ENCODE data around the gene TEKTIP1. TPM values are rescaled to one million over a fixed set of nuclear protein-coding genes. Genes with fewer than 3 reads are reported as not detected.

Gene TEKTIP1
- total RNA-seq, 1 experiment from 2014 or later: 0.49 TPM

DNA sequence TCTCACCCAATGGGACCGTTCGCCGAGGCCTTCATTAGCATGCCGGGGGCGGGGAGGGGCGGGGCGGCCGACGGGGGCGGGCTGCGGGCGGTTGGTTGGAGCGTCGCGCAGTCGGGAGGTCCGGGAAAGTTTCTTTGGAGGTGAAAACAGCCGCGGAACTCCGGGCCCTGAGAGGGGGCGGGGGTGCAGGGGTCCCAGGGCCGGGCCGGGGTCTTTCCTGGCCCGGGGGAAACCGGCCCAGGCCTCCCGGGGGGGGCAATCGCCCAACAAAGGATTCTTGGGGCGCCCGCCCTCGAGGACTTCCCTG is 33.8 kb downstream of the TEKTIP1 start, which contains the start of gene HMG20B:
TSS of gene HMG20B (plus strand) at position 90 of the 307 bp plus-strand sequence. CDS start 366 bp downstream, outside the sequence.
- Mint-ChIP-seq H3K9me3 (ENCODE audit: unreplicated experiment) (no peaks in the 10 kb centered on the region), H3K4me1 (ENCODE audit: insufficient read depth, unreplicated experiment) (peaks cover 4% of the 10 kb centered on the region), H3K36me3 (ENCODE audit: insufficient read depth, unreplicated experiment) (peaks cover 31% of the 10 kb centered on the region), H3K4me3 (ENCODE audit: unreplicated experiment) (peak within 1 kb of the TSS; percentile 79), H3K27ac (ENCODE audit: low read depth, unreplicated experiment) (peak within 1 kb of the TSS; percentile 51), H3K27me3 (ENCODE audit: insufficient read depth, unreplicated experiment) (no peaks in the 10 kb centered on the region)
- BruUV-seq (replicated peaks): no TSS peak
- ChIA-PET CTCF (no interaction called here), POLR2A (interaction anchor here (1.5 to 1.9 kb wide), 3 partner anchors 16 to 190 kb away, joined by 3 to 18 read pairs (median 12); partner anchors contain the start of genes MFSD12 and MRPL54)
- intact Hi-C loops (cut with micrococcal nuclease): loop anchor here (1.0 kb wide), 1 partner anchor 16 kb away; the partner anchor contains the start of gene MFSD12
- no peak for DNase-seq (ENCODE audit: unreplicated experiment)
- TF ChIP-seq, protein P1, sequence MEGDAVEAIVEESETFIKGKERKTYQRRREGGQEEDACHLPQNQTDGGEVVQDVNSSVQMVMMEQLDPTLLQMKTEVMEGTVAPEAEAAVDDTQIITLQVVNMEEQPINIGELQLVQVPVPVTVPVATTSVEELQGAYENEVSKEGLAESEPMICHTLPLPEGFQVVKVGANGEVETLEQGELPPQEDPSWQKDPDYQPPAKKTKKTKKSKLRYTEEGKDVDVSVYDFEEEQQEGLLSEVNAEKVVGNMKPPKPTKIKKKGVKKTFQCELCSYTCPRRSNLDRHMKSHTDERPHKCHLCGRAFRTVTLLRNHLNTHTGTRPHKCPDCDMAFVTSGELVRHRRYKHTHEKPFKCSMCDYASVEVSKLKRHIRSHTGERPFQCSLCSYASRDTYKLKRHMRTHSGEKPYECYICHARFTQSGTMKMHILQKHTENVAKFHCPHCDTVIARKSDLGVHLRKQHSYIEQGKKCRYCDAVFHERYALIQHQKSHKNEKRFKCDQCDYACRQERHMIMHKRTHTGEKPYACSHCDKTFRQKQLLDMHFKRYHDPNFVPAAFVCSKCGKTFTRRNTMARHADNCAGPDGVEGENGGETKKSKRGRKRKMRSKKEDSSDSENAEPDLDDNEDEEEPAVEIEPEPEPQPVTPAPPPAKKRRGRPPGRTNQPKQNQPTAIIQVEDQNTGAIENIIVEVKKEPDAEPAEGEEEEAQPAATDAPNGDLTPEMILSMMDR (IDR thresholded peaks at IDR 0.05; ENCODE audit: unreplicated experiment): no peak

GRCh38 chr19:3573162-3573857 is 34.3 kb downstream of the TEKTIP1 start:
- Mint-ChIP-seq H3K36me3 (ENCODE audit: insufficient read depth, unreplicated experiment) (peaks cover 35% of the 10 kb centered on the region), H3K9me3 (ENCODE audit: unreplicated experiment) (no peaks in the 10 kb centered on the region), H3K4me3 (ENCODE audit: unreplicated experiment) (peak overlapping the region; percentile 79), H3K4me1 (ENCODE audit: insufficient read depth, unreplicated experiment) (peaks cover 4% of the 10 kb centered on the region), H3K27me3 (ENCODE audit: insufficient read depth, unreplicated experiment) (no peaks in the 10 kb centered on the region), H3K27ac (ENCODE audit: low read depth, unreplicated experiment) (peak overlapping the region; percentile 51)
- POLR2A ChIA-PET: interaction anchor here (0.6 to 1.9 kb wide), 7 partner anchors 9 to 295 kb away, joined by 3 to 18 read pairs (median 4); partner anchors contain the start of genes MFSD12 and MRPL54
- no peak for DNase-seq (ENCODE audit: unreplicated experiment)
- BruUV-seq (replicated peaks): TSS peak; percentile 35
- CTCF ChIA-PET: no interaction called here
- intact Hi-C loops (cut with micrococcal nuclease): no loop called here
- TF ChIP-seq, protein P1 (IDR thresholded peaks at IDR 0.05; ENCODE audit: unreplicated experiment): no peak

DNA sequence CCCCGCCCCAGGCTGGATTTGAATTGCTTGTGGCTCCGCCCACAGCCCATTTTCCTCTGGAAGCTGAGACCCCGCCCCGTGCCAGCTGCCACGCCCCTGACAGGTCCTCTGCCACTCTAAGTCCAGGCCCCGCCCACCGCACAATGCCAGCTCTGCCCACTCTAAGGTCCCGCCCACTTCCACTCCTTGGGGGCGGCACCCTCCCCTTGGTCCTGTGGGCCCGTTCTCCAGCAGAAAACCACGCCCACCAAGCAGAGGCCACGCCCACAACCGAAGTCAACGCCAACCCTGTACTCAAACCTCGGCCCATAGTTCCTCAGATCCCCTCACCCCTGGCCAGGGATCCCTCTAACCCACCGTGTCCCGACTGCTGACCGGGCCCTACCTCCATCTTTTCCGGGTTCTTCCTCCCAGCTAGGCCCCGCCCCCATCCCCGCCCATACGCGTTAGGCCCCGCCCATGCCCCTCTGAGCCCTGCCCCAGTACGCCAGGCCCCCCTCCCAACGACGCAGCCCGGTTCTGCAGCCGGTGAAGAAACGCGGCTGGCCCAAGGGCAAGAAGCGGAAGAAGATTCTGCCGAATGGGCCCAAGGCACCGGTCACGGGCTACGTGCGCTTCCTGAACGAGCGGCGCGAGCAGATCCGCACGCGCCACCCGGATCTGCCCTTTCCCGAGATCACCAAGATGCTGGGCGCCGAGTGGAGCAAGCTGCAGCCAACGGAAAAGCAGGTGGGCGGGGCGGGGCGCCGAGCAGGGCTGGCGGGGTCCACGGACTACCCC is 35.1 kb downstream of the TEKTIP1 start:
- peak; percentile 99 for DNase-seq (ENCODE audit: unreplicated experiment)
- H3K9me3 Mint-ChIP-seq (ENCODE audit: unreplicated experiment): no peaks in the 10 kb centered on the region
- peak overlapping the region; percentile 79 for H3K4me3 Mint-ChIP-seq (ENCODE audit: unreplicated experiment)
- H3K4me1 Mint-ChIP-seq (ENCODE audit: insufficient read depth, unreplicated experiment): peaks cover 4% of the 10 kb centered on the region
- intact Hi-C loops (cut with micrococcal nuclease): no loop called here
- H3K36me3 Mint-ChIP-seq (ENCODE audit: insufficient read depth, unreplicated experiment): peaks cover 41% of the 10 kb centered on the region
- no peaks in the 10 kb centered on the region for H3K27me3 Mint-ChIP-seq (ENCODE audit: insufficient read depth, unreplicated experiment)
- CTCF ChIA-PET: interaction anchor here (0.5 to 0.7 kb wide), 2 partner anchors 259 to 267 kb away, joined by 3 read pairs; no protein-coding TSS in a partner anchor
- TF ChIP-seq, protein P1 (IDR thresholded peaks at IDR 0.05; ENCODE audit: unreplicated experiment): no peak
- POLR2A ChIA-PET: interaction anchor here (0.5 to 1.9 kb wide), 10 partner anchors 10 to 673 kb away, joined by 3 to 18 read pairs (median 4); partner anchors contain the start of genes MFSD12, MRPL54 and YJU2
- H3K27ac Mint-ChIP-seq (ENCODE audit: low read depth, unreplicated experiment): peak overlapping the region; percentile 51
- no TSS peak for BruUV-seq (replicated peaks)

GRCh38 chr19:3575260-3575741 is 36.3 kb downstream of the TEKTIP1 start:
- Mint-ChIP-seq H3K27me3 (ENCODE audit: insufficient read depth, unreplicated experiment) (no peaks in the 10 kb centered on the region), H3K27ac (ENCODE audit: low read depth, unreplicated experiment) (no peak overlapping the region), H3K4me3 (ENCODE audit: unreplicated experiment) (no peak overlapping the region), H3K4me1 (ENCODE audit: insufficient read depth, unreplicated experiment) (peaks cover 13% of the 10 kb centered on the region), H3K36me3 (ENCODE audit: insufficient read depth, unreplicated experiment) (peaks cover 41% of the 10 kb centered on the region), H3K9me3 (ENCODE audit: unreplicated experiment) (no peaks in the 10 kb centered on the region)
- BruUV-seq (replicated peaks): no TSS peak
- TF ChIP-seq, protein P1 (IDR thresholded peaks at IDR 0.05; ENCODE audit: unreplicated experiment): peak; percentile 28
- DNase-seq (ENCODE audit: unreplicated experiment): peak; percentile 79
- intact Hi-C loops (cut with micrococcal nuclease): no loop called here
- ChIA-PET POLR2A (interaction anchor here (0.9 to 1.1 kb wide), 3 partner anchors 9 to 18 kb away, joined by 3 to 4 read pairs (median 3); partner anchors contain the start of gene MFSD12), CTCF (interaction anchor here (0.6 to 0.8 kb wide), 4 partner anchors 26 to 1384 kb away, joined by 3 to 4 read pairs (median 3); no protein-coding TSS in a partner anchor)
